Amniotic epithelial cell (primary cell): ENCODE results near the gene MAPKAPK2.
"Not testable (repeated sequence)": the region's sequence is repeated elsewhere in the genome, so short reads cannot be mapped to it uniquely, and the experiment has no call there.

Source experiments
- DNase-seq: peaks from one replicate; pipeline ENCODE4 v3.0.0-alpha.2; 2010; ENCODE audit warnings: low read depth

The MAPKAPK2 gene

GRCh38 chr1:206744683-206745082 is 60.0 kb downstream of the MAPKAPK2 start:
- DNase-seq, result peak; percentile 28

GRCh38 chr1:206745301-206745700 is 60.6 kb downstream of the MAPKAPK2 start:
- DNase-seq, result no peak

GRCh38 chr1:206748348-206749030 is 63.8 kb downstream of the MAPKAPK2 start:
- DNase-seq, result no peak

GRCh38 chr1:206751891-206752290 is 67.2 kb downstream of the MAPKAPK2 start:
- no peak for DNase-seq

GRCh38 chr1:206752481-206752880 is 67.8 kb downstream of the MAPKAPK2 start:
- no peak for DNase-seq

- no peak for DNase-seq
Measured at GRCh38 chr1:206753141-206753540, 68.4 kb downstream of the MAPKAPK2 start.

- peak; percentile 82 for DNase-seq
Measured at GRCh38 chr1:206754011-206754410, 69.3 kb downstream of the MAPKAPK2 start.

GRCh38 chr1:206757524-206758266 is 73.0 kb downstream of the MAPKAPK2 start:
- DNase-seq, result no peak

- DNase-seq, result no peak
Measured at GRCh38 chr1:206760590-206760989, 75.9 kb downstream of the MAPKAPK2 start.

GRCh38 chr1:206761159-206761768 is 76.6 kb downstream of the MAPKAPK2 start:
- peak; percentile 43 for DNase-seq

- DNase-seq, result not testable (repeated sequence)
Measured at GRCh38 chr1:206762741-206763364, 78.1 kb downstream of the MAPKAPK2 start.

GRCh38 chr1:206765771-206766170 is 81.1 kb downstream of the MAPKAPK2 start:
- DNase-seq, result not testable (repeated sequence)

- peak; percentile 97 for DNase-seq
Measured at GRCh38 chr1:206766251-206766856, 81.6 kb downstream of the MAPKAPK2 start.

GRCh38 chr1:206768472-206769303 is 84.0 kb downstream of the MAPKAPK2 start:
- no peak for DNase-seq

GRCh38 chr1:206769304-206769731 is 84.6 kb downstream of the MAPKAPK2 start:
- no peak for DNase-seq

- peak; percentile 87 for DNase-seq
Measured at GRCh38 chr1:206770531-206771337, 86.0 kb downstream of the MAPKAPK2 start, which contains the start of gene IL19. Gene IL19 (plus strand): TSS chr1:206770773. CDS start chr1:206836663, 65,890 bp downstream.

- DNase-seq, result no peak
Measured at GRCh38 chr1:206771338-206771692, 86.6 kb downstream of the MAPKAPK2 start.

- DNase-seq, result peak; percentile 79
Measured at GRCh38 chr1:206772243-206772937, 87.7 kb downstream of the MAPKAPK2 start, which contains the start of gene IL10. Gene IL10 (minus strand): TSS chr1:206772494. CDS start chr1:206772435, 59 bp downstream.

GRCh38 chr1:206774093-206774492 is 89.4 kb downstream of the MAPKAPK2 start:
- DNase-seq, result no peak

- no peak for DNase-seq
Measured at GRCh38 chr1:206776229-206776628, 91.5 kb downstream of the MAPKAPK2 start.
